Spleen (tissue), 11 donors: ENCODE measurements around the gene KRTAP10-1. TPM values are rescaled to one million over a fixed set of nuclear protein-coding genes. Genes with fewer than 3 reads are reported as not detected.
"Not testable (repeated sequence)": the region's sequence is repeated elsewhere in the genome, so short reads cannot be mapped to it uniquely, and the experiment has no call there.

Experiments
- DNase-seq: peaks from one replicate; pipeline ENCODE4 v3.0.0-alpha.2; 2020
- H3K27ac ChIP-seq, 8 donors: fragments of 200-600 bp; sonication (generic) in 7 of 8; 1 replicate in 4 of 8; 2 replicates in 4 of 8; pipeline versions ENCODE4 v1.5.0 to v1.8.0; 2016 to 2021; ENCODE audit warnings: inconsistent platforms in 4 of 8, mild to moderate bottlenecking in 4 of 8, moderate library complexity in 1 of 8
- H3K27me3 ChIP-seq, 7 donors: fragments of 200-600 bp; sonication (generic) in 6 of 7; replicated peaks in 1 of 7; 1 replicate in 4 of 7; 2 replicates in 3 of 7; pipeline versions ENCODE4 v1.5.0 to v1.8.0; 2016 to 2021; ENCODE audit warnings: inconsistent platforms in 3 of 7, mild to moderate bottlenecking in 1 of 7
- H3K36me3 ChIP-seq, 6 donors: fragments of 200-600 bp; sonication (generic) in 5 of 6; 1 replicate in 4 of 6; 2 replicates in 2 of 6; pipeline versions ENCODE4 v1.5.0 to v1.8.0; 2016 to 2021; ENCODE audit warnings: inconsistent platforms in 2 of 6
- H3K4me1 ChIP-seq, 6 donors: fragments of 200-600 bp; sonication (generic) in 5 of 6; 1 replicate in 3 of 6; 2 replicates in 3 of 6; pipeline versions ENCODE4 v1.5.0 to v1.8.0; 2016 to 2021; ENCODE audit warnings: inconsistent platforms in 3 of 6
- H3K4me3 ChIP-seq, 8 donors: fragments of 200-600 bp; sonication (generic) in 7 of 8; 1 replicate in 4 of 8; 2 replicates in 4 of 8; pipeline versions ENCODE4 v1.5.0 to v1.8.0; 2016 to 2021; ENCODE audit warnings: inconsistent platforms in 4 of 8, mild to moderate bottlenecking in 4 of 8, moderate library complexity in 2 of 8
- H3K9me3 ChIP-seq, 8 donors: fragments of 200-600 bp; sonication (generic) in 7 of 8; 1 replicate in 4 of 8; 2 replicates in 4 of 8; pipeline versions ENCODE4 v1.5.0 to v1.8.0; 2016 to 2021; ENCODE audit warnings: inconsistent platforms in 4 of 8
- POLR2A ChIP-seq, 3 donors: fragments of 450-650 bp; IDR thresholded peaks; one replicate each; pipeline ENCODE4 v1.5.1; 2017; ENCODE audit warnings: antibody characterized with exemption in 3 of 3, mild to moderate bottlenecking in 1 of 3
- POLR2AphosphoS5 ChIP-seq, 3 donors: sonication (generic); formaldehyde crosslinking; IDR thresholded peaks; one replicate each; pipeline ENCODE4 v1.5.1; 2017; ENCODE audit warnings: antibody characterized with exemption in 3 of 3
- WGBS, 5 donors: extraction: QIAGEN DNeasy Blood & Tissue Kit in 3 of 5; methylation state at CpG; one replicate each; pipeline versions ENCODE4 v1.1.5 to v1.1.7; 2013 to 2018; 5-methylcytosine and 5-hydroxymethylcytosine counted together
- intact Hi-C: fragments of 100-400 bp; cut with DNase I; formaldehyde crosslinking; loops from one replicate; pipeline ENCODE4 v1.15.0; 2023; ENCODE audit warnings: low total_unique reads
- polyA plus RNA-seq, 3 donors: library from polyadenylated mRNA; stranded (reverse); fragments of 200-250 nt; gene quantifications; one replicate each; pipeline ENCODE4 v1.2.1, GENCODE V29; 2013
- total RNA-seq, 7 donors: library from RNA; depleted of rRNA in 3 of 7; stranded (reverse); fragments of >200 nt in 3 of 7; fragmentation: NEBNext Ultra II Directional in 4 of 7; extraction: Animal tissue kit (Norgen Biotek cat#: 25700) in 4 of 7; gene quantifications; one replicate each; pipeline versions ENCODE4 v1.1.0 to v1.2.1, GENCODE V29; 2016 to 2021
- TF ChIP-seq, protein P1 (sequence below), 11 experiments: fragments of 200-600 bp in 7 of 11; fragments of 450-650 bp in 4 of 11; sonication (generic) in 4 of 11; IDR thresholded peaks in 8 of 11; conservative IDR thresholded peaks in 3 of 11; 1 replicate in 7 of 11; 2 replicates in 4 of 11; pipeline versions ENCODE4 v1.4.0 to v1.8.0; 2016 to 2021; ENCODE audit warnings: antibody characterized with exemption in 11 of 11, inconsistent platforms in 4 of 11, mild to moderate bottlenecking in 1 of 11
- donor health status: healthy with polysubstance abuse.
- donor health status: DM: no; HTN: no; CAD: no; lungs with moderate emphysema.
- donor health status: DM: no; HTN: no; CAD: no.
- donor health status: Bipolar disorder and iron deficiency.
- donor health status: healthy.
- donor health status: DM: no; HTN: no; CAD: no.
- donor health status: DM: yes; HTN: yes; CAD: no.

The KRTAP10-1 gene
- total and polyA plus RNA-seq, 10 donors = not detected

- WGBS, 5 donors = 76 to 90% (median 82%) methylated on average over 20 of the region's 20 CpGs
- no peak overlapping the region for H3K27ac ChIP-seq
- H3K9me3 ChIP-seq = peaks cover 3 to 43% (median 22%) of the 10 kb centered on the region in 8 donors
- H3K27me3 ChIP-seq = peaks cover 0 to 24% (median 0%) of the 10 kb centered on the region in 7 donors
- H3K4me3 ChIP-seq = no peak overlapping the region
- DNase-seq = peak; percentile 36
- H3K36me3 ChIP-seq = no peaks in the 10 kb centered on the region
- no peak for TF ChIP-seq POLR2A (IDR thresholded peaks at IDR 0.05)
- TF ChIP-seq, protein P1, sequence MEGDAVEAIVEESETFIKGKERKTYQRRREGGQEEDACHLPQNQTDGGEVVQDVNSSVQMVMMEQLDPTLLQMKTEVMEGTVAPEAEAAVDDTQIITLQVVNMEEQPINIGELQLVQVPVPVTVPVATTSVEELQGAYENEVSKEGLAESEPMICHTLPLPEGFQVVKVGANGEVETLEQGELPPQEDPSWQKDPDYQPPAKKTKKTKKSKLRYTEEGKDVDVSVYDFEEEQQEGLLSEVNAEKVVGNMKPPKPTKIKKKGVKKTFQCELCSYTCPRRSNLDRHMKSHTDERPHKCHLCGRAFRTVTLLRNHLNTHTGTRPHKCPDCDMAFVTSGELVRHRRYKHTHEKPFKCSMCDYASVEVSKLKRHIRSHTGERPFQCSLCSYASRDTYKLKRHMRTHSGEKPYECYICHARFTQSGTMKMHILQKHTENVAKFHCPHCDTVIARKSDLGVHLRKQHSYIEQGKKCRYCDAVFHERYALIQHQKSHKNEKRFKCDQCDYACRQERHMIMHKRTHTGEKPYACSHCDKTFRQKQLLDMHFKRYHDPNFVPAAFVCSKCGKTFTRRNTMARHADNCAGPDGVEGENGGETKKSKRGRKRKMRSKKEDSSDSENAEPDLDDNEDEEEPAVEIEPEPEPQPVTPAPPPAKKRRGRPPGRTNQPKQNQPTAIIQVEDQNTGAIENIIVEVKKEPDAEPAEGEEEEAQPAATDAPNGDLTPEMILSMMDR (IDR thresholded peaks at IDR 0.05 in 8 of 11, conservative IDR thresholded peaks at IDR 0.05 in 3 of 11) = no peak
- no peak for TF ChIP-seq POLR2AphosphoS5 (IDR thresholded peaks at IDR 0.05)
- peaks cover 0 to 10% (median 4%) of the 10 kb centered on the region in 6 donors for H3K4me1 ChIP-seq
- intact Hi-C loops = no loop called here
Measured at GRCh38 chr21:44575307-44576024, 35.5 kb upstream of the KRTAP10-1 start.

GRCh38 chr21:44574457-44575306 is 34.7 kb upstream of the KRTAP10-1 start:
- TF ChIP-seq, protein P1 (IDR thresholded peaks at IDR 0.05 in 8 of 11, conservative IDR thresholded peaks at IDR 0.05 in 3 of 11) = peak in 1 of 11 experiments; percentile 15
- TF ChIP-seq POLR2A (IDR thresholded peaks at IDR 0.05) (no peak), POLR2AphosphoS5 (IDR thresholded peaks at IDR 0.05) (no peak)
- peaks cover 3 to 37% (median 19%) of the 10 kb centered on the region in 8 donors for H3K9me3 ChIP-seq
- no peaks in the 10 kb centered on the region for H3K36me3 ChIP-seq
- peak; percentile 70 for DNase-seq
- peaks cover 0 to 28% (median 0%) of the 10 kb centered on the region in 7 donors for H3K27me3 ChIP-seq
- H3K27ac ChIP-seq = no peak overlapping the region
- intact Hi-C loops = no loop called here
- no peak overlapping the region for H3K4me3 ChIP-seq
- H3K4me1 ChIP-seq = peaks cover 0 to 10% (median 4%) of the 10 kb centered on the region in 6 donors
- WGBS, 5 donors = 37 to 51% (median 39%) methylated on average over 10 to 21 of the region's 21 CpGs

DNA sequence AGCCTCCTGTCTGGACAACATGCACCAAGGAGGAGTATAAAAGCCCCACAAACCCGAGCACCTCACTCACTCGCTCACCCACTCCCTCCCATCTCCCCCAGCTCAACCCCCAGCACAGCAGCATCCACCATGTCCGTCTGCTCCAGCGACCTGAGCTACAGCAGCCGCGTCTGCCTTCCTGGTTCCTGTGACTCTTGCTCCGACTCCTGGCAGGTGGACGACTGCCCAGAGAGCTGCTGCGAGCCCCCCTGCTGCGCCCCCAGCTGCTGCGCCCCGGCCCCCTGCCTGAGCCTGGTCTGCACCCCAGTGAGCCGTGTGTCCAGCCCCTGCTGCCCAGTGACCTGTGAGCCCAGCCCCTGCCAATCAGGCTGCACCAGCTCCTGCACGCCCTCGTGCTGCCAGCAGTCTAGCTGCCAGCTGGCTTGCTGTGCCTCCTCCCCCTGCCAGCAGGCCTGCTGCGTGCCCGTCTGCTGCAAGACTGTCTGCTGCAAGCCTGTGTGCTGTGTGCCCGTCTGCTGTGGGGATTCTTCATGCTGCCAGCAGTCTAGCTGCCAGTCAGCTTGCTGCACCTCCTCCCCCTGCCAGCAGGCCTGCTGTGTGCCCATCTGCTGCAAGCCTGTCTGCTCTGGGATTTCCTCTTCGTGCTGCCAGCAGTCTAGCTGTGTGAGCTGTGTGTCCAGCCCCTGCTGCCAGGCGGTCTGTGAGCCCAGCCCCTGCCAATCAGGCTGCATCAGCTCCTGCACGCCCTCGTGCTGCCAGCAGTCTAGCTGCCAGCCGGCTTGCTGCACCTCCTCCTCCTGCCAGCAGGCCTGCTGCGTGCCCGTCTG is 33.8 kb upstream of the KRTAP10-1 start, which contains the start of gene KRTAP10-4:
TSS of gene KRTAP10-4 (plus strand) at position 100 of the 827 bp plus-strand sequence. CDS start at position 130, 30 bp downstream.
- Histone ChIP-seq H3K27me3 (peaks cover 0 to 24% (median 0%) of the 10 kb centered on the region in 7 donors), H3K9me3 (peaks cover 3 to 37% (median 19%) of the 10 kb centered on the region in 8 donors), H3K4me1 (peaks cover 0 to 10% (median 4%) of the 10 kb centered on the region in 6 donors)
- H3K4me3 ChIP-seq, H3K27ac ChIP-seq, intact Hi-C loops, H3K36me3 ChIP-seq: not testable (repeated sequence)
- peak; percentile 73 for DNase-seq
- WGBS, 5 donors = 66 to 78% (median 71%) methylated on average over 13 to 22 of the region's 25 CpGs

DNA sequence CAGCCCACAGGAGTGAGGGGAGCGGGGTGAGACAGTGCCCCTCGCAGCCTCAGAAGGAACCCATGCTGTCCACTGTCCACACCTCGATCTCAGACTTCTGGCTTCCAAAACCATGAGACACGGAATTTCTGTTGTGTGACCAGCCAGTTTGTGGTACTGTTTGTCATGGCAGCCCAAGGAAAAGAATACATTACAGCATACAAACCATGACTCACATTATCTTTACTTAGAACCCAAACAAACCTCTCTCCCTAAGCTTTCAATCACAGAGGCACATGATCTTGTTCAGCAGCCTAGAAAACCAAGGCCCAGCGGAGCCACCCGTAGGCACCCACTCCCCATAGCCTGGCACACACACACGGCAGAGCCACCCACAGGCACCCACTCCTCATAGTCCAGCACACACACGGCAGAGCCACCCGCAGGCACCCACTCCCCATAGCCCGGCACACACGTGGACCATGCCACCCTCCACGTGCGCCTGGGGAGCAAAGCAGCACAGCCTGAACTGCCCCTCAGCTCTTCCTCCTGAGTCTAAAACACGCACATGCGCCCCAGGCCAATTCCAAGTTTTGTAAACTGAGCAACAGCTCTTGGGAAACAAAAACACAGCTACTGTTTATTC is 33.1 kb upstream of the KRTAP10-1 start:
- peak; percentile 14 for DNase-seq

More for the DNA sequence above, 33.1 kb upstream of the KRTAP10-1 start:
- WGBS, 5 donors = 89 to 96% (median 91%) methylated on average over 9 to 15 of the region's 15 CpGs
- Histone ChIP-seq H3K36me3 (no peaks in the 10 kb centered on the region), H3K27ac (no peak overlapping the region), H3K4me3 (no peak overlapping the region), H3K27me3 (peaks cover 0 to 31% (median 0%) of the 10 kb centered on the region in 7 donors), H3K4me1 (peaks cover 0 to 10% (median 4%) of the 10 kb centered on the region in 6 donors), H3K9me3 (peaks cover 3 to 30% (median 19%) of the 10 kb centered on the region in 8 donors)
- intact Hi-C loops = no loop called here
- TF ChIP-seq POLR2A (IDR thresholded peaks at IDR 0.05) = no peak
- no peak for TF ChIP-seq POLR2AphosphoS5 (IDR thresholded peaks at IDR 0.05)
- TF ChIP-seq, protein P1 (IDR thresholded peaks at IDR 0.05 in 8 of 11, conservative IDR thresholded peaks at IDR 0.05 in 3 of 11) = no peak
